A549 (cell line): ENCODE results near the gene GNB1L. TPM values are rescaled to one million over a fixed set of nuclear protein-coding genes. Genes with fewer than 3 reads are reported as not detected.

Experiments used
- ATAC-seq, 2 experiments: fragments of 200-7000 bp in 1 of 2; fragments of >200 bp in 1 of 2; cut with Nextera tagmentation in 1 of 2; cut with Tn5 transposase in 1 of 2; 3 replicates each; pipeline versions ENCODE4 v1.8.0 to v1.9.1; 2018 to 2020; ENCODE audit warnings: mild to moderate bottlenecking in 1 of 2, moderate library complexity in 1 of 2
- CTCF ChIA-PET: fragments of 300-600 bp; sonication (Branson Sonifier 250); formaldehyde crosslinking; extraction: SDS; loops from one replicate; lab custom pipeline; 2021; ENCODE audit warnings: antibody characterized with exemption, inconsistent platforms; lab: Yijun Ruan, JAX
- POLR2A ChIA-PET: fragments of 350-600 bp; formaldehyde crosslinking; extraction: SDS; loops from one replicate; lab custom pipeline; 2021; ENCODE audit warnings: antibody characterized with exemption, inconsistent platforms; lab: Yijun Ruan, JAX
- DNase-seq, 2 experiments: peaks; one replicate each; pipeline versions ENCODE4 v3.0.0 to v3.0.0-alpha.2; 2011 to 2016; ENCODE audit warnings: low read depth in 1 of 2, low spot score in 1 of 2
- FAIRE-seq: peaks from 2 replicates; lab custom pipeline; 2011; peaks lifted over from hg19 to GRCh38; lab: Jason Lieb, UNC
- H3K27ac ChIP-seq, 2 experiments: fragments of >200 bp; sonication (Bioruptor Twin); formaldehyde crosslinking; 3 replicates each; pipeline ENCODE4 v1.5.1; 2016 to 2017
- H3K4me1 ChIP-seq: fragments of >200 bp; sonication (Bioruptor Twin); formaldehyde crosslinking; 3 replicates; pipeline ENCODE4 v1.6.1; 2016
- H3K4me2 ChIP-seq: fragments of >200 bp; sonication (Bioruptor Twin); formaldehyde crosslinking; 3 replicates; pipeline ENCODE4 v1.6.1; 2016
- H3K4me3 ChIP-seq: fragments of >200 bp; sonication (Bioruptor Twin); formaldehyde crosslinking; 3 replicates; pipeline ENCODE4 v1.5.1; 2016
- H3K9me3 ChIP-seq: fragments of >200 bp; sonication (Bioruptor Twin); formaldehyde crosslinking; 3 replicates; pipeline ENCODE4 v1.6.1; 2016
- BHLHE40 ChIP-seq: IDR thresholded peaks from 2 replicates; pipeline ENCODE4 v1.6.1; 2012; ENCODE audit warnings: low read depth, low read length, inconsistent platforms
- CEBPB ChIP-seq, 2 experiments: fragments of >200 bp in 1 of 2; sonication (Bioruptor Twin) in 1 of 2; formaldehyde crosslinking in 1 of 2; IDR thresholded peaks; 2 replicates each; pipeline ENCODE4 v1.6.1; 2012 to 2016
- CHD2 ChIP-seq: fragments of 150-350 bp; IDR thresholded peaks from 2 replicates; pipeline ENCODE4 v1.6.1; 2014; ENCODE audit warnings: low read length; ENCODE audit not compliant: partially characterized antibody
- CHD4 ChIP-seq: fragments of 200-600 bp; sonication (generic); IDR thresholded peaks from 2 replicates; pipeline ENCODE4 v1.6.1; 2016; ENCODE audit warnings: antibody characterized with exemption, mild to moderate bottlenecking, borderline replicate concordance
- EP300 ChIP-seq, 2 experiments: fragments of >200 bp; sonication (Bioruptor Twin); formaldehyde crosslinking; IDR thresholded peaks; 2 replicates in 1 of 2; 3 replicates in 1 of 2; pipeline ENCODE4 v1.6.1; 2016 to 2017
- ESRRA ChIP-seq: fragments of 150-350 bp; IDR thresholded peaks from 2 replicates; pipeline ENCODE4 v1.6.1; 2014; ENCODE audit warnings: mild to moderate bottlenecking, low read length, borderline replicate concordance
- HDAC2 ChIP-seq: fragments of 200-600 bp; sonication (generic); IDR thresholded peaks from 2 replicates; pipeline ENCODE4 v1.6.1; 2016
- JUN ChIP-seq, 2 experiments: fragments of >200 bp; sonication (Bioruptor Twin); formaldehyde crosslinking; IDR thresholded peaks; 2 replicates in 1 of 2; 3 replicates in 1 of 2; pipeline ENCODE4 v1.6.1; 2016 to 2017
- MAFK ChIP-seq: fragments of 450-650 bp; IDR thresholded peaks from 2 replicates; pipeline ENCODE4 v1.6.1; 2014; ENCODE audit not compliant: partially characterized antibody
- MAX ChIP-seq: IDR thresholded peaks from 2 replicates; pipeline ENCODE4 v1.6.1; 2012
- MAZ ChIP-seq: fragments of 150-350 bp; IDR thresholded peaks from 2 replicates; pipeline ENCODE4 v1.6.1; 2014; ENCODE audit warnings: antibody characterized with exemption, low read depth, low read length, borderline replicate concordance
- NR3C1 ChIP-seq: fragments of >200 bp; sonication (Bioruptor Twin); formaldehyde crosslinking; IDR thresholded peaks from 3 replicates; pipeline ENCODE4 v1.6.1; 2017
- PBX3 ChIP-seq: IDR thresholded peaks from 2 replicates; pipeline ENCODE4 v1.6.1; 2012
- POLR2AphosphoS2 ChIP-seq: conservative IDR thresholded peaks from 2 replicates; pipeline ENCODE4 v1.6.1; 2012; ENCODE audit warnings: low read length, improper control_type of control experiment, inconsistent platforms
- RAD21 ChIP-seq, 2 experiments: fragments of >200 bp in 1 of 2; sonication (Bioruptor Twin) in 1 of 2; formaldehyde crosslinking in 1 of 2; IDR thresholded peaks in 1 of 2; conservative IDR thresholded peaks in 1 of 2; 2 replicates in 1 of 2; 3 replicates in 1 of 2; pipeline ENCODE4 v1.6.1; 2012 to 2018; ENCODE audit warnings: inconsistent platforms in 1 of 2
- RCOR1 ChIP-seq: fragments of 150-350 bp; IDR thresholded peaks from 2 replicates; pipeline ENCODE4 v1.6.1; 2014; ENCODE audit warnings: antibody characterized with exemption, low read length, low read depth
- RFX5 ChIP-seq: fragments of 450-650 bp; IDR thresholded peaks from 2 replicates; pipeline ENCODE4 v1.7.1; 2014; ENCODE audit warnings: antibody characterized with exemption, mild to moderate bottlenecking, moderate library complexity
- SREBF2 ChIP-seq: fragments of 450-650 bp; IDR thresholded peaks from 2 replicates; pipeline ENCODE4 v1.6.1; 2014; ENCODE audit warnings: mild to moderate bottlenecking, moderate library complexity
- ZC3H11A ChIP-seq: fragments of 450-650 bp; IDR thresholded peaks from 2 replicates; pipeline ENCODE4 v1.6.1; 2014; ENCODE audit warnings: antibody characterized with exemption, mild to moderate bottlenecking
- ZFP36 ChIP-seq: fragments of 450-650 bp; IDR thresholded peaks from 2 replicates; pipeline ENCODE4 v1.6.1; 2014; ENCODE audit warnings: borderline replicate concordance; ENCODE audit not compliant: partially characterized antibody
- ZSCAN20 ChIP-seq: fragments of 250-450 bp; sonication (Bioruptor Pico); IDR thresholded peaks from 2 replicates; pipeline ENCODE4 v1.8.0; 2022; ENCODE audit warnings: mild to moderate bottlenecking, moderate library complexity
- WGBS: methylation state at CpG from one replicate; pipeline ENCODE4 v1.1.6; 2017; ENCODE audit errors: missing lambda C conversion rate; 5-methylcytosine and 5-hydroxymethylcytosine counted together
- polyA plus RNA-seq, 4 experiments: library from polyadenylated mRNA; depleted of rRNA in 3 of 4; stranded (reverse); fragments of >200 nt; fragmentation: RNase III in 1 of 4; extraction: RNeasy Plus Mini Kit Qiagen cat#74134 plus additional on column Dnase treatment in 1 of 4; gene quantifications; 2 replicates in 3 of 4; 3 replicates in 1 of 4; pipeline ENCODE4 v1.2.3, GENCODE V29; 2011 to 2017

Gene GNB1L
- polyA plus RNA-seq, 2 of the 4 experiments (the other 2 are of a cell fraction) = 1.8 to 10.3 TPM

GRCh38 chr22:19890502-19891316 is 36.0 kb upstream of the GNB1L start:
- FAIRE-seq (no peak), DNase-seq (no peak), ATAC-seq (no peak)
- H3K9me3 ChIP-seq = no peaks in the 10 kb centered on the region
- H3K4me1 ChIP-seq = peaks cover 14% of the 10 kb centered on the region
- no peak for TF ChIP-seq ZC3H11A
- no peak for TF ChIP-seq BHLHE40
- no peak for TF ChIP-seq PBX3
- no peak for TF ChIP-seq MAX
- no peak for TF ChIP-seq ESRRA
- TF ChIP-seq EP300 (IDR thresholded peaks at IDR 0.05) = no peak
- no peak for TF ChIP-seq MAFK
- no peak for TF ChIP-seq JUN (IDR thresholded peaks at IDR 0.05)
- TF ChIP-seq RFX5 = no peak
- no peak for TF ChIP-seq RAD21 (conservative IDR thresholded peaks at IDR 0.05 in 1 of 2, IDR thresholded peaks at IDR 0.05 in 1 of 2)
- no peak for TF ChIP-seq NR3C1
- TF ChIP-seq SREBF2 = no peak
- no peak for TF ChIP-seq POLR2AphosphoS2
- no peak for TF ChIP-seq MAZ
- no peak for TF ChIP-seq CHD4
- no peak for TF ChIP-seq CHD2
- no peak for TF ChIP-seq ZFP36
- TF ChIP-seq CEBPB (IDR thresholded peaks at IDR 0.05) = no peak
- TF ChIP-seq HDAC2 = no peak
- peak overlapping the region in 1 of 2 experiments; percentile 62; a peak in 3 of 6 replicates for H3K27ac ChIP-seq
- WGBS = 48% methylated on average over 2 of the region's 20 CpGs
- ChIA-PET CTCF (interaction anchor here (0.8 to 4.2 kb wide), 4 partner anchors 19 to 160 kb away, joined by 3 to 23 read pairs (median 4); no protein-coding TSS in a partner anchor), POLR2A (no interaction called here)
- H3K4me3 ChIP-seq = no peak overlapping the region
- H3K4me2 ChIP-seq = 0 out of 3 replicates have a peak overlapping the region, but pooled peaks have one; percentile 30

GRCh38 chr22:19889951-19890350 is 35.3 kb upstream of the GNB1L start:
- ChIA-PET POLR2A (no interaction called here), CTCF (interaction anchor here (0.8 to 4.2 kb wide), 3 partner anchors 20 to 159 kb away, joined by 3 to 23 read pairs (median 4); no protein-coding TSS in a partner anchor)
- FAIRE-seq (no peak), DNase-seq (no peak), ATAC-seq (no peak)
- H3K9me3 ChIP-seq = no peaks in the 10 kb centered on the region
- H3K4me1 ChIP-seq = peaks cover 14% of the 10 kb centered on the region
- no peak overlapping the region for H3K4me2 ChIP-seq
- H3K27ac ChIP-seq = no peak overlapping the region
- 97% methylated on average over 9 of the region's 9 CpGs for WGBS
- H3K4me3 ChIP-seq = no peak overlapping the region
- TF ChIP-seq ZFP36 = no peak

GRCh38 chr22:19888131-19888746 is 33.6 kb upstream of the GNB1L start:
- DNase-seq (no peak), FAIRE-seq (no peak), ATAC-seq (no peak)
- CTCF ChIA-PET = interaction anchor here (1.1 to 4.2 kb wide), 3 partner anchors 132 to 158 kb away, joined by 3 to 25 read pairs (median 23); no protein-coding TSS in a partner anchor
- H3K9me3 ChIP-seq = no peaks in the 10 kb centered on the region
- no peak overlapping the region for H3K27ac ChIP-seq
- H3K4me2 ChIP-seq = no peak overlapping the region
- H3K4me1 ChIP-seq = peaks cover 14% of the 10 kb centered on the region
- WGBS = 96% methylated on average over 8 of the region's 17 CpGs
- POLR2A ChIA-PET = no interaction called here
- TF ChIP-seq RCOR1 = no peak
- TF ChIP-seq CHD2 = no peak
- TF ChIP-seq CEBPB (IDR thresholded peaks at IDR 0.05) = no peak
- no peak for TF ChIP-seq SREBF2
- TF ChIP-seq NR3C1 = no peak
- no peak for TF ChIP-seq ZSCAN20 (CRISPR knock-in tag)
- no peak overlapping the region for H3K4me3 ChIP-seq
